ENCODE data around the gene RNASE1.

GRCh38 chr14:20775043-20775442, 27.6 kb downstream of the RNASE1 start:
- TF ChIP-seq CTCF (IDR thresholded peaks at IDR 0.05; ENCODE audit: poor library complexity, severe bottlenecking) = no peak
- TF ChIP-seq EZH2 (IDR thresholded peaks at IDR 0.05; ENCODE audit: borderline replicate concordance, insufficient read depth, low read length, poor library complexity, severe bottlenecking) = no peak

Measured in neural cell (in vitro differentiated cells).